SK-N-SH (cell line): ENCODE data around the gene PARD3B.

Experiments used
- POLR2AphosphoS5 ChIP-seq: IDR thresholded peaks from 2 replicates; pipeline ENCODE4 v1.6.1; 2012; ENCODE audit warnings: low read depth, low read length
- RFX5 ChIP-seq: IDR thresholded peaks from 2 replicates; pipeline ENCODE4 v1.6.1; 2012; ENCODE audit warnings: mild to moderate bottlenecking, improper control_type of control experiment, low read length
- TF ChIP-seq, protein P1 (sequence below): fragments of 200-600 bp; sonication (generic); IDR thresholded peaks from 2 replicates; pipeline ENCODE4 v1.6.1; 2017; ENCODE audit warnings: antibody characterized with exemption, mild to moderate bottlenecking, moderate library complexity
- TF ChIP-seq, protein P2 (sequence below): fragments of 150-350 bp; IDR thresholded peaks from 2 replicates; pipeline ENCODE4 v1.6.1; 2016; ENCODE audit warnings: mild to moderate bottlenecking, low read depth, low read length

DNA sequence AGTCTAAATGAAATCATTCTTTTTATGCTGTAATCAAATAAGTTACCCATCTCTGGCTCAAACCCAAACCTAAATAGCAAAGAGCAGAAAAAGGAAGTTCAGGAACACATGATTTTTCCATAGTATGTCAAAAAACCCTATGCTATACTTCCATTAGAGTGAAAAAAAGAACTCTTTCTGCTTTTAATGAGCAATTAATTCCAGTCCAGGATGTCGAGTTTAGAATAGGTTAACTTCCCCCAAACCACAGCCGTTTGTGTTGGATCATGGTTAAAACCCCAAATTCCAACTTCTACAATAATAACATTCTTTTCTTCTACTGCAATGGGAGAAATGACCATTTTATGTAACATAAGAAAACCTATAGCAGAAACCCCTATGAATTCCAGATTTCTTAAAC is 965.9 kb downstream of the PARD3B start:
- TF ChIP-seq, protein P1, sequence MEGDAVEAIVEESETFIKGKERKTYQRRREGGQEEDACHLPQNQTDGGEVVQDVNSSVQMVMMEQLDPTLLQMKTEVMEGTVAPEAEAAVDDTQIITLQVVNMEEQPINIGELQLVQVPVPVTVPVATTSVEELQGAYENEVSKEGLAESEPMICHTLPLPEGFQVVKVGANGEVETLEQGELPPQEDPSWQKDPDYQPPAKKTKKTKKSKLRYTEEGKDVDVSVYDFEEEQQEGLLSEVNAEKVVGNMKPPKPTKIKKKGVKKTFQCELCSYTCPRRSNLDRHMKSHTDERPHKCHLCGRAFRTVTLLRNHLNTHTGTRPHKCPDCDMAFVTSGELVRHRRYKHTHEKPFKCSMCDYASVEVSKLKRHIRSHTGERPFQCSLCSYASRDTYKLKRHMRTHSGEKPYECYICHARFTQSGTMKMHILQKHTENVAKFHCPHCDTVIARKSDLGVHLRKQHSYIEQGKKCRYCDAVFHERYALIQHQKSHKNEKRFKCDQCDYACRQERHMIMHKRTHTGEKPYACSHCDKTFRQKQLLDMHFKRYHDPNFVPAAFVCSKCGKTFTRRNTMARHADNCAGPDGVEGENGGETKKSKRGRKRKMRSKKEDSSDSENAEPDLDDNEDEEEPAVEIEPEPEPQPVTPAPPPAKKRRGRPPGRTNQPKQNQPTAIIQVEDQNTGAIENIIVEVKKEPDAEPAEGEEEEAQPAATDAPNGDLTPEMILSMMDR: no peak
- TF ChIP-seq RFX5 (no peak), POLR2AphosphoS5 (no peak)
- TF ChIP-seq, protein P2, sequence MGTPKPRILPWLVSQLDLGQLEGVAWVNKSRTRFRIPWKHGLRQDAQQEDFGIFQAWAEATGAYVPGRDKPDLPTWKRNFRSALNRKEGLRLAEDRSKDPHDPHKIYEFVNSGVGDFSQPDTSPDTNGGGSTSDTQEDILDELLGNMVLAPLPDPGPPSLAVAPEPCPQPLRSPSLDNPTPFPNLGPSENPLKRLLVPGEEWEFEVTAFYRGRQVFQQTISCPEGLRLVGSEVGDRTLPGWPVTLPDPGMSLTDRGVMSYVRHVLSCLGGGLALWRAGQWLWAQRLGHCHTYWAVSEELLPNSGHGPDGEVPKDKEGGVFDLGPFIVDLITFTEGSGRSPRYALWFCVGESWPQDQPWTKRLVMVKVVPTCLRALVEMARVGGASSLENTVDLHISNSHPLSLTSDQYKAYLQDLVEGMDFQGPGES: no peak
